GM21737 (cell line): ENCODE results near the gene NEDD4L.
"Not testable (repeated sequence)": the region's sequence is repeated elsewhere in the genome, so short reads cannot be mapped to it uniquely, and the experiment has no call there.

Experiments
- ATAC-seq: cut with Tn5 transposase; IDR thresholded peaks from one replicate; pipeline ENCODE4 v1.9.1; 2021; ENCODE audit warnings: mild to moderate bottlenecking, moderate library complexity; ENCODE audit not compliant: unreplicated experiment

NEDD4L gene

DNA sequence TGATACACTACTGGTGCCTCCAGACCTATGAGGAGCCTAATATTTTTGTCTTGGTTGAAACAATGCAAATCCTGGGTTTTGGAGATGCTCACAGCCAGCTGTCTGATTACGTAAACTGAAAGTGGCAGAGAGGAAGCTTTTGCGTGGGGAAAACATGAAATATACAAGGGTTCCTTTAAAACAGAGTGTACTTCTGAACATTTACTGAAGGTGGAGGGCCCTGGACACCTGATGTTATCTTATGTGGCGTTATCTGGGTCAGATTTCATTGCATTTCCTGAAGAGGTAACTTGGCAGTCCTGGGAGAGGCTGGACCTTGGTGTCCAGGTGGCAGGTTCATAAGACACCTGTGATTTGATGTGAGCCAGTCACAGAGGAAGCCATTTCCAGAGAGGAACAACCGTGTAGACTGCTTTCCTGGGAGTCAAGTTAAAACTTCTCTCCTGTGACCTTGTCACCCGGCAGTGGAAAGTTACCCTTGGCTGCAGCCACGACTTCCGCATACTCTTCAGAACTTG, 105.0 kb downstream of the NEDD4L start:
- no peak for ATAC-seq

DNA sequence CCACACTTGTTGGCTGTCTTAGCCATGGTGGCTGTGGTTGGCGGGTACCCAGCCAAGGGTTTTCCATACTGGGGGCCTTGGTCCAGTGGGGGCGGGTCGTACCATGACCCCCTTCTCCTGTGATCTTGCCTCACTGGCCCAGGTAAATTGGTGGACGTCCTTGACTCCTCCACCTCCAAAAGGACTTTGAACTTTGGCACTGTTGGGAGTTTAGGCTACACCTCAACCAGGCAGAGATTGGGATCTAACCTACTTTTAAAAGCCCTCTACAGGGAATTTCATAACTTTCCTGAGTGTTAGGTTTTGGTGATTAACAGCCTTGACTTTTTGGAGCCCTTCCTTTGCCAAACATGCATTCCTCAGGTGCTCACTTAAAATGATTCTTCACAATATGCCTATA, 106.7 kb downstream of the NEDD4L start:
- no peak for ATAC-seq

GRCh38 chr18:58152216-58152615, 108.2 kb downstream of the NEDD4L start:
- no peak for ATAC-seq

- no peak for ATAC-seq
Measured at GRCh38 chr18:58152891-58153290, 108.9 kb downstream of the NEDD4L start.

GRCh38 chr18:58156516-58156915, 112.5 kb downstream of the NEDD4L start:
- no peak for ATAC-seq

GRCh38 chr18:58157237-58157636, 113.2 kb downstream of the NEDD4L start:
- ATAC-seq, result no peak

DNA sequence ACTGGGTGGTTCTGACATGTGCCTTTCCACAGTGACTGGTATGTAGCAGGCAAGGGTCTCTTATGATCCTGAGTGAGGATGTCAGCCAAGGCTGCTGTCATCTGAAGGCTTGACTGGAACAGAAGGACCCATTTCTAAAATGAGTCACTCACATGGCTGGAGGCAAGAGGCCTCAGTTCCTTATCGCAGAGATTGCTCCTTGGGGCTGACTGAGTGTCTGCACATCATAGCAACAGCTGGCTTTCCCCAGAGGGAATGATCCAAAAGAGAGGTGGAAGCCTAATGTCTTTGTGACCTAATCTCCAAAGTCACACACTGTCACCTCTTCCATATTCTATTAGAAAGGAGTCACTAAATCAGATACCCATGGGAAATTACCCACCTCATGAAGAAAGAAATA, 114.0 kb downstream of the NEDD4L start:
- no peak for ATAC-seq

GRCh38 chr18:58158459-58158858, 114.4 kb downstream of the NEDD4L start:
- ATAC-seq, result no peak

DNA sequence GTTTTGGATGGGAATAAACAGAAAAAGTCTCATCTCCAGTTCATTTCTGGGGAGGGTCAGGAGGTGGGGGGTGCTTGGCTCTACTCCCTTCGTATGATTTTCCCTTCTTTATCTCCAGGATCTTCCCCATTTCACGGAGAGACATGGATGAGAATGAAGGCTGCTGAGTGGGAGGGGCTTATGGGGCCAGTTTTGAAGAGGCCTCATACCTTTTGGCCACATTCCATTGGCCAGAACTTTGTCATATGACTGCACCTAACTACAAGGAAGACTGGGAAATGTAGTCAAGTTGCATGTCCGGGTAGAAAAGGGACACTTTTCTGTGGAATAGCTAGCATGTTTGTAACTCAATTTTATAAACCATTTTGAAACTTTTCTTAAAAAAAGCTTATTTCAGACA, 117.6 kb downstream of the NEDD4L start:
- ATAC-seq, result no peak

GRCh38 chr18:58162127-58162526, 118.1 kb downstream of the NEDD4L start:
- ATAC-seq, result no peak

DNA sequence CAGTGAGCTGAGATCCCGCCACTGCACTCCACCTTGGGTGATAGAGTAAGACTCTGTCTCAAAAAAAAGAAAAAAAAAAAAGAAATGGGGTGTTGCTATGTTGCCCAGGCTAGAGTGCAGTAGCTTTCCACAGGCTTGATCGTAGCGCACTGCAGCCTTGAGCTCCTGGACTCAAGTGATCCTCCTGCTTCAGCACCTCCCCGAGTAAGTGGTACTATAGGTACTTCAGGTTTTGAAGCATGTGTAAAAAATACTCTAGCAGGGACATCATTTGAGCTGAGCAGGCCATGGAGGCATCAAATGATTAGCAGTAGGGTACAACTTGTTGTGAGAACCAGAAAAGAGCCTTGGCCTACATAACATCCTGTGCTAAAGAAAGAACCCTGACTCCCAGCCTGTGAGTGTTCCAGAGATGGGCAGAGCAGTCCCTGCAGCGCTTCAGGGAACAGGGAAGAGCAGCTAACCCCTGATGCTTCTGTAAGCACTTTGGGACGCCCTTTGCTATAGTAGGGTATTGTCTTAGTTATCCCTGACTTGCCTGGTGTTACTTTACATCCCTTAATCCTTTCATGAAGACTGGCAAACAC, 119.1 kb downstream of the NEDD4L start:
- no peak for ATAC-seq

DNA sequence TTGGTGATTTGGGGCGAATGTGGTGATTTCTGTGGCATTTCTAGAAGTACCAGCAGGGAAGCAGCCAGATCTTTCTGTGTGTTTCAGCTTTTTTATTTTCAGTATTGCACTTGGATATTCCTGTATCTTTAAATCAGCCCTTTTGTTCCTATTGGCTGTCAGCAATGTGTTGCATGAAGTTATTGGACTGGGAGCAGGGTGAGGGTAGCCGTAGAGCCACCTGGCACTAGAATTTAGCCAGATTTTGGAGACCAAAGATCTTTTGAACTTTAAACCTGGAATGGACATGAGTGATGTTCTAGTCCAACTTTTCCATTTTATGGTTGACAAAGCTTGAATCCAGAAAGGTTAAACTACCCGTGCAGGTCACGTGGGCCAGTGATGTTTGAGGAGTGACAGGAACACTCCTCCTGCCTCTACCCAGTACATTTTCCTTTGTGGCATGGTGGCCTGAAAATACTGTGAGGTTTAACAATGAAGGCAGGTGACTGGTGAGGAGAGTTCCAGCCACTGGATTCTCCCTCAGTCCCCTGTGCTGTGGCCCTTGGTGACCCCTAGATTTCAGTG, 122.3 kb downstream of the NEDD4L start:
- ATAC-seq, result no peak

DNA sequence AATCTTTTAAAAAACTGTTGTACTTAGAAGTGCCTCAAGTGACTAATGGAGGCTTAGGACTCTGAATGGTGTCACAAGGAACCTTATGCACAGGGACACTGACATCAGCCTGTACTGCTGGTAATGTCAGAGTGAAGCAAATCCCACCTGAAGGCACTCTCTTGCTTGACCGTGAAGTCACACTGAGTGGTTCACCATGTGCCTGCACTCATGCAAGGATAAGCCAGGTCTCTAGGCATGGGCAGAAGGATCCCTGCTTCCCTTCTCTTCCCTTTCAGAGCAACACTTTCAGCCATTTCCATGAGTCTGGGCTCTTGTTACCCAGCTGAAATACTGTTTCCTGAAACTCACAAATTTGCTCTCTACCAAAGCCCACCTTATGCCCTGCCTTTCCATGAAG, 123.0 kb downstream of the NEDD4L start:
- no peak for ATAC-seq

- no peak for ATAC-seq
Measured at GRCh38 chr18:58168221-58168620, 124.2 kb downstream of the NEDD4L start.

GRCh38 chr18:58168993-58169392, 125.0 kb downstream of the NEDD4L start:
- no peak for ATAC-seq

DNA sequence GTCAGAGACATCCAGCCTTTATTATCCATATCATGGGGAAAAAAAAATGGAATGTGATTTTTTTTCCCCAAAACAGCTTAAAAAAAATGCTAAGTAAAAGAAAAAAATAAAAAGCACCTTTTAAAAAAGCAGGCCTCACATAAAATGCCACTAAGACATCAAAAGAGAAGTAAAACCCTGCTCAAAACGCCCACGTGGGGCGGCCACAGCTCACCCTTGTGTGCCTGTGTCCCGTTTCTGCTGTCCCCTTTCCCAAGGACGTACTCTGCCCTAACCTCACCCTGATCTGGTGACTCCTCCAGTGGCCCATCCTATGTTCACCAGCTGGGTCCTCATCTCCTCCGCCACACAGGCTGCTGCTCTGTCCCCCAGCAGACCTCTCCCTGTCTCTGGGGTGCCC, 125.4 kb downstream of the NEDD4L start:
- ATAC-seq, result no peak

GRCh38 chr18:58170036-58170435, 126.0 kb downstream of the NEDD4L start:
- ATAC-seq, result not testable (repeated sequence)

GRCh38 chr18:58172031-58172430, 128.0 kb downstream of the NEDD4L start:
- no peak for ATAC-seq

GRCh38 chr18:58174285-58174684, 130.3 kb downstream of the NEDD4L start:
- no peak for ATAC-seq

DNA sequence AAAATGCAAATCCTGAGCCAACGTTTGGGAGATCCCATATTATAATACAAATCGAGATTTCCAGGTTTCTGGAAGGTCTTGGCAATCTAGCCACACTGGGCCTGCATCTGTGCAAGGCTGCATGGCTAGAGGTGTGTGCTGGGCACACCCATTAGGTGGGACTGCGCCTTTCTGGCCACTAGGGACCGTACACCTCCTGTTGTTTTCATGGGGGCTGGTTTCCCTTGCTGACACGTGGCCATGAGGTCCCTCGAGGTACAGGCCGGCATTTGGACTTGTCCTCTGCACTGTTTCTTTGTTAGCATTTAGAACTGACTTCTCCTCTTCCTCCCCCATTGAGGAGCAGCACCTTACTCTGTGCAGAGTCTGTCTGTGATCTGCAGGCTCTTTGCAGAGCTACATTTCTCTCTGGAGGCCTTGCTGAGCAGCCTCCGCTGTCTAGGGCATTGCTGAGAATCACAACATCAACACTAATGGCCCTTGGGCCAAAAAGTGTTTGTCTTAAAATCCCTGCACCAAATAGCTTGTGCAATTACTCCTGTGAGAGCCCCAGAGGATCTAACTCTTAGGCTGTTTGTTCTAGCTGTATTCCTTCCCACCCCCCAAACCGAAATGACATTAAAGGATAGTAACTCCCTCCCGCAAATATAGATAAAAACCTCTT, 131.2 kb downstream of the NEDD4L start:
- ATAC-seq, result no peak

GRCh38 chr18:58175786-58176176, 131.8 kb downstream of the NEDD4L start:
- ATAC-seq, result no peak

GRCh38 chr18:58177004-58177717, 133.1 kb downstream of the NEDD4L start:
- ATAC-seq, result no peak
